Ovary (tissue), 10 donors: ENCODE data around the gene KLC1. TPM values are rescaled to one million over a fixed set of nuclear protein-coding genes. Genes with fewer than 3 reads are reported as not detected.

ENCODE experiments used
- DNase-seq, 5 donors: peaks; one replicate each; pipeline ENCODE4 v3.0.0-alpha.2; 2019 to 2020
- H3K27ac ChIP-seq, 2 donors: fragments of 200-600 bp; one replicate each; pipeline versions ENCODE4 v1.5.1 to v1.8.0; 2019 to 2022
- H3K27me3 ChIP-seq: fragments of 200-600 bp; one replicate; pipeline ENCODE4 v1.8.0; 2022
- H3K36me3 ChIP-seq: fragments of 200-600 bp; sonication (generic); one replicate; pipeline ENCODE4 v1.5.1; 2019
- H3K4me1 ChIP-seq: one replicate; pipeline ENCODE4 v1.8.1; 2013; ENCODE audit warnings: mild to moderate bottlenecking, moderate library complexity; ENCODE audit not compliant: insufficient read depth
- H3K4me3 ChIP-seq: fragments of 200-600 bp; sonication (generic); one replicate; pipeline ENCODE4 v1.5.1; 2017
- H3K9me3 ChIP-seq, 2 donors: fragments of 200-600 bp in 1 of 2; sonication (generic) in 1 of 2; one replicate each; pipeline versions ENCODE4 v1.5.1 to v1.8.1; 2013 to 2019; ENCODE audit warnings: mild to moderate bottlenecking in 1 of 2, moderate library complexity in 1 of 2
- EP300 ChIP-seq: sonication (generic); formaldehyde crosslinking; IDR thresholded peaks from one replicate; pipeline ENCODE4 v1.6.1; 2017; ENCODE audit warnings: antibody characterized with exemption
- POLR2A ChIP-seq: fragments of 450-650 bp; IDR thresholded peaks from one replicate; pipeline ENCODE4 v1.6.1; 2017; ENCODE audit warnings: antibody characterized with exemption, mild to moderate bottlenecking, moderate library complexity
- whole genome bisulfite sequencing, 3 donors: extraction: QIAGEN DNeasy Blood & Tissue Kit in 1 of 3; methylation state at CpG; one replicate each; pipeline versions ENCODE4 v1.1.5 to v1.1.7; 2013 to 2017; 5-methylcytosine and 5-hydroxymethylcytosine counted together
- intact Hi-C, 4 donors: fragments of 100-400 bp; cut with DNase I; formaldehyde crosslinking; loops; one replicate each; pipeline versions ENCODE4 v1.11.0 to v1.15.1; 2022 to 2023
- long read RNA-seq, 3 donors: library from polyadenylated mRNA in 2 of 3; unstranded in 2 of 3; transcript quantifications; one replicate each; pipeline ENCODE4 v2.0.0 and lab custom pipeline, GENCODE V29; 2021 to 2026
- polyA plus RNA-seq, 2 donors: library from polyadenylated mRNA; stranded (reverse); fragments of 200-250 nt in 1 of 2; fragments of 350-450 nt in 1 of 2; fragmentation: Illumina TruSeq in 1 of 2; extraction: RNeasy Lipid Tissue Mini Kit (QIAGEN cat#74804) in 1 of 2; gene quantifications; one replicate each; pipeline ENCODE4 v1.2.3, GENCODE V29; 2013 to 2014
- total RNA-seq, 7 donors: library from RNA; depleted of rRNA in 2 of 7; stranded (reverse); fragments of >200 nt in 2 of 7; fragmentation: NEBNext Ultra II Directional in 3 of 7; extraction: Animal tissue kit (Norgen Biotek cat#: 25700) in 3 of 7; gene quantifications; one replicate each; pipeline versions ENCODE4 v1.1.0 to v1.2.4, GENCODE V29; 2016 to 2023
- TF ChIP-seq, protein P1 (sequence below), 3 donors: fragments of 450-650 bp in 2 of 3; fragments of 200-600 bp in 1 of 3; IDR thresholded peaks; one replicate each; pipeline versions ENCODE4 v1.5.1 to v1.8.0; 2016 to 2022; ENCODE audit warnings: antibody characterized with exemption in 3 of 3, mild to moderate bottlenecking in 1 of 3
- donor health status: DM: no; HTN: no; CAD: no; lungs with moderate emphysema.
- donor health status: DM: no; HTN: no; CAD: no.
- donor health status: Bipolar disorder and iron deficiency.
- donor health status: DM: yes; HTN: yes; CAD: no.
- donor health status: DM: no; HTN: no; CAD: no.
- donor health status: DM: yes; HTN: yes; CAD: no.

The KLC1 gene
- total RNA-seq = 100 to 1,000 TPM; 125 to 191 (median 149) TPM
- polyA plus RNA-seq = 10 to 100 TPM; 80.0 to 88.2 TPM
- long read RNA-seq, donor 1, full-length matches to known transcripts = 30 of 50 reads
- long read RNA-seq, donor 1, partial matches to known transcripts = 6 of 50 reads
- long read RNA-seq, donor 1, other reads (novel, unspliced or antisense) = 14 of 50 reads
- long read RNA-seq, donor 2, full-length matches to known transcripts = 26 of 62 reads
- long read RNA-seq, donor 2, partial matches to known transcripts = 36 of 62 reads
- long read RNA-seq, donor 2, other reads (novel, unspliced or antisense) = 0 of 62 reads
- long read RNA-seq, donor 3, full-length matches to known transcripts = 75 of 112 reads
- long read RNA-seq, donor 3, partial matches to known transcripts = 10 of 112 reads
- long read RNA-seq, donor 3, other reads (novel, unspliced or antisense) = 27 of 112 reads

DNA sequence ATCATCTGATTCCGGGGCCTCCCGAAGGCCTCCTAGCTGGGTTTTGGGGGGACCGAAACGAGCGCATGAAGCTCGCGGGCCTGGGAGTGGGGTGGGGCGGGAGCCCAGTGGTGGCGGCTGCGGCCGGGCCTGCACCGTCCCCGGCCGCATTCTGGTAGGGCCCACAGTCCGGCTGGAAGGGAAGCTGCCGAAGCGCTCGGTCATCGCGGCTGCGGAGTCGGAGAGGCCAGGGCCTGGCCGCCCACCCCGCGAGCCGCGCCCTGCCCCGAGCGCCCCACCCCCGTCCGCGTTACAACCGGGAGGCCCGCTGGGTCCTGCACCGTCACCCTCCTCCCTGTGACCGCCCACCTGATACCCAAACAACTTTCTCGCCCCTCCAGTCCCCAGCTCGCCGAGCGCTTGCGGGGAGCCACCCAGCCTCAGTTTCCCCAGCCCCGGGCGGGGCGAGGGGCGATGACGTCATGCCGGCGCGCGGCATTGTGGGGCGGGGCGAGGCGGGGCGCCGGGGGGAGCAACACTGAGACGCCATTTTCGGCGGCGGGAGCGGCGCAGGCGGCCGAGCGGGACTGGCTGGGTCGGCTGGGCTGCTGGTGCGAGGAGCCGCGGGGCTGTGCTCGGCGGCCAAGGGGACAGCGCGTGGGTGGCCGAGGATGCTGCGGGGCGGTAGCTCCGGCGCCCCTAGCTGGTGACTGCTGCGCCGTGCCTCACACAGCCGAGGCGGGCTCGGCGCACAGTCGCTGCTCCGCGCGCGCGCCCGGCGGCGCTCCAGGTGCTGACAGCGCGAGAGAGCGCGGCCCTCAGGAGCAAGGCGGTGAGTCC lies at the start of gene KLC1:
TSS of gene KLC1 (plus strand) at position 528 of the 819 bp plus-strand sequence. CDS start 25,354 bp downstream, outside the sequence.
- H3K27me3 ChIP-seq = no peaks in the 10 kb centered on the region
- H3K9me3 ChIP-seq = no peaks in the 10 kb centered on the region
- DNase-seq = peak; percentile 87 to 95 (median 92)
- H3K27ac ChIP-seq = peak within 1 kb of the TSS; percentile 97 to 99
- 0 to 1% (median 1%) methylated on average over 30 to 97 of the region's 97 CpGs for WGBS, 3 donors
- H3K4me3 ChIP-seq = peak within 1 kb of the TSS; percentile 67
- intact Hi-C loops = loop anchor here in 1 of 4 donors (5.0 to 10.0 kb wide), 2 partner anchors 64 to 88 kb away; partner anchors contain the start of genes BAG5, COA8, XRCC3 and ZFYVE21
- TF ChIP-seq EP300 = no peak
- peak; percentile 97 for TF ChIP-seq POLR2A
- TF ChIP-seq, protein P1, sequence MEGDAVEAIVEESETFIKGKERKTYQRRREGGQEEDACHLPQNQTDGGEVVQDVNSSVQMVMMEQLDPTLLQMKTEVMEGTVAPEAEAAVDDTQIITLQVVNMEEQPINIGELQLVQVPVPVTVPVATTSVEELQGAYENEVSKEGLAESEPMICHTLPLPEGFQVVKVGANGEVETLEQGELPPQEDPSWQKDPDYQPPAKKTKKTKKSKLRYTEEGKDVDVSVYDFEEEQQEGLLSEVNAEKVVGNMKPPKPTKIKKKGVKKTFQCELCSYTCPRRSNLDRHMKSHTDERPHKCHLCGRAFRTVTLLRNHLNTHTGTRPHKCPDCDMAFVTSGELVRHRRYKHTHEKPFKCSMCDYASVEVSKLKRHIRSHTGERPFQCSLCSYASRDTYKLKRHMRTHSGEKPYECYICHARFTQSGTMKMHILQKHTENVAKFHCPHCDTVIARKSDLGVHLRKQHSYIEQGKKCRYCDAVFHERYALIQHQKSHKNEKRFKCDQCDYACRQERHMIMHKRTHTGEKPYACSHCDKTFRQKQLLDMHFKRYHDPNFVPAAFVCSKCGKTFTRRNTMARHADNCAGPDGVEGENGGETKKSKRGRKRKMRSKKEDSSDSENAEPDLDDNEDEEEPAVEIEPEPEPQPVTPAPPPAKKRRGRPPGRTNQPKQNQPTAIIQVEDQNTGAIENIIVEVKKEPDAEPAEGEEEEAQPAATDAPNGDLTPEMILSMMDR (IDR thresholded peaks at IDR 0.05) = peak in 2 of 3 donors; percentile 10 to 32
- H3K4me1 ChIP-seq = peaks cover 4% of the 10 kb centered on the region
- no peaks in the 10 kb centered on the region for H3K36me3 ChIP-seq

DNA sequence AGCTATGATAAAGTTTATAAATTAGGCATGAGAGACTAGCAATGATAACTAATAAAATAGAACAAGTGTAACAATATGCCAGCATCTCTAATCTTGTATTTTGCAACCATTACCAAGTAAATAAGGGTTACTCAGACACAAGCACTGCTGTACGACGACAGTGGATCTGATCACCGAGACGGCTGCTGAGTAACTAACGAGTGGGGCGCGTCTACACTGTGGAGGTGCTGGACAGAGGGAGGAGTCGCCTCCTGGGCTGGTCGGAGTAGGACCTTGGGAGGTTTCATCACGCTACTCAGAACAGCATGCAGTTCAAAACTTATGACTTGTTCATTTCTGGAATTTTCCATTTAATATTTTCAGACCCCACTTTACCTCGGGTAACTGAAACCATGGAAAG lies 47.8 kb upstream of the KLC1 start:
- TF ChIP-seq, protein P1 (IDR thresholded peaks at IDR 0.05) = no peak
- TF ChIP-seq POLR2A (no peak), EP300 (no peak)
- WGBS, 3 donors = 83 to 88% (median 85%) methylated on average over 11 of the region's 11 CpGs
- Histone ChIP-seq H3K4me1 (peaks cover 6% of the 10 kb centered on the region), H3K27me3 (no peaks in the 10 kb centered on the region), H3K27ac (no peak overlapping the region), H3K9me3 (no peaks in the 10 kb centered on the region), H3K4me3 (no peak overlapping the region), H3K36me3 (no peaks in the 10 kb centered on the region)
- DNase-seq = no peak
- intact Hi-C loops = no loop called here

DNA sequence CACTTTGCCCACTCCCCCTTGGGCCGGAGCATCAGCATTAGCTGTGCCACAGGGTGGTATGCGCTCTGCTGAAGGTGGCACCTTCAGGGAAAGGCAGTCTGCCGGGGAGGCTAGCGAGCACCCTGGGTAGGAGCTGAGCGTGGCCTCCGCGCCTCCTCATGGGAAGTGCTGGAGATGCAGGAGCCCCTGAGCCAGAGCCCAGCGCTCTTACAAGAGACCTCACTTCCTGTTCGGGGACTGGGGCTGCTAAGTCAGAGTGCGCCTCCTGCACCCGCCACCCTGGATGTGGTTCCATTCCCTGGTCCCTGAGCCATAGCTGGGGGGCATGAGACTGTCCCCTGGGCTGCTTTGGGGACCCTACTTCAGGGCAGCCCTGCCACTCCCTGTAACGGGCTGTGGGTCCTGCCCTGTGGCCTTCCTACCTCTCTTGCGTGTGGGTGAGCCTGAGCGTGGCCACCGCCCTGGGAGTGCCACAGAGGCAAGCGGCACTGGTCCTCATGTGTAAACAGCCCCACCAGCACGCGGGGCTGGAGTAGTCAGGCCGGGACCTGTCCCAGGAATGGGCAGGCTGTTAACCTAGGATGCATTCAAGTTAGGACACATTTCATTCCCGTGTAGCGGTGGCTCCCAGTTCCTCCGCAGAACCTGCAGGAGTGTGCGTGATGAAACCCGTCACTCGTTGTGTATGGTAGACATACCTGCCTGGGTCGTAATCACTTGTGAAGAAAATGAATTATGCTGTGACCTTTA lies 46.9 kb upstream of the KLC1 start:
- intact Hi-C loops = no loop called here
- no peaks in the 10 kb centered on the region for H3K36me3 ChIP-seq
- no peaks in the 10 kb centered on the region for H3K9me3 ChIP-seq
- peaks cover under 1% of the 10 kb centered on the region for H3K4me1 ChIP-seq
- H3K27me3 ChIP-seq = no peaks in the 10 kb centered on the region
- TF ChIP-seq POLR2A (no peak), EP300 (no peak)
- TF ChIP-seq, protein P1 (IDR thresholded peaks at IDR 0.05) = no peak
- no peak for DNase-seq
- WGBS, 3 donors = 91 to 97% (median 92%) methylated on average over 26 of the region's 26 CpGs
- H3K27ac ChIP-seq = no peak overlapping the region
- H3K4me3 ChIP-seq = no peak overlapping the region
